Adrenal gland (tissue), 5 donors: ENCODE results near the gene TRABD.

ENCODE experiments used
- CTCF ChIP-seq, 6 experiments: fragments of 450-650 bp in 4 of 6; fragments of 200-600 bp in 2 of 6; sonication (generic) in 1 of 6; IDR thresholded peaks; 1 replicate in 5 of 6; 2 replicates in 1 of 6; pipeline versions ENCODE4 v1.5.1 to v1.8.0; 2016 to 2021; ENCODE audit warnings: antibody characterized with exemption in 6 of 6, mild to moderate bottlenecking in 2 of 6, moderate library complexity in 1 of 6
- POLR2A ChIP-seq, 2 donors: fragments of 450-650 bp; IDR thresholded peaks; one replicate each; pipeline ENCODE4 v1.6.1; 2017; ENCODE audit warnings: antibody characterized with exemption in 2 of 2, mild to moderate bottlenecking in 2 of 2, moderate library complexity in 1 of 2
- donor health status: DM: no; HTN: no; CAD: no.

DNA sequence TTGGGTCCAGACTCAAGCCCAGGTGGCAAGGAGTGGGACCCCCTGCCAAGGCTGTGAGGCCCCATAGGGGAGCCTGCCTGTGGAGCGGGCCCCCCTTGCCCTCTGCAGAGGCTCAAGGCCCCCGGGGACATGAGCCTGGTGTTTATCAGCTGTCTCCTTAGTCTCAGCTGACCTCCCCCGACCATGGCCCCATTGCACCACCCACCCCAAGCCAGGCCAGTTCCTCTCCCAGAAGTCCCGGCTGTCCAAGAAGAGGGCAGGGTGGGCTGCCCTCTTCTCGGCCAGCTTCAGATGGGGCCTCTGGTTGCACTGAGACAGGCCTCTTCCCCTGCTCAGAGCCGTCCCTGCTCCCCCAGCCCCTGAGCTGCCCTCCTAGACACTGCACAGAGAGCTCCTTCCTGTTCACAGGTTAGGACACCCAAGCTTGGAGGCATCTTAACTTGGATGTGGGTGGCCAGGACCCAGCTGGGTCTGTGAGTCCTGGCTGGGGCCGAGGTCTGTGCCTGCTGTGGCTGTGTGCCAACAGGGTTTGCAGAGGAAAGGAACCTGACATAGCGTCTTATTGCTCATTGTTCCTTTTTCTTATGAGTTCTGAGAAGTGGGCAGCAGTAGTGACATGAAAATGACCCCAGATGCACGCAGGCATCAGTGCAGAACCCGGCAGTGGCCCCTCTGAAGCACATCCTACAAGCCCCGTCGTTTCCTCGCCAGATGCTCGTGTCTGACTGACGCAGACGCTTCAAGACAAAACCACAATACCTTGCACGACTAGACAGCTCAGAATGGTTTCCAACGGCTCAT lies 5.4 kb downstream of the TRABD start:
- no peak for TF ChIP-seq CTCF (IDR thresholded peaks at IDR 0.05)
- TF ChIP-seq POLR2A (IDR thresholded peaks at IDR 0.05), result no peak
